Transverse colon (tissue), 3 donors: ENCODE measurements around the gene MDN1.

Experiments
- EP300 ChIP-seq: sonication (generic); formaldehyde crosslinking; IDR thresholded peaks from one replicate; pipeline ENCODE4 v1.6.1; 2017; ENCODE audit warnings: antibody characterized with exemption, low read depth
- TF ChIP-seq, protein P1 (sequence below), 5 experiments: fragments of 200-600 bp in 3 of 5; fragments of 450-650 bp in 2 of 5; sonication (generic) in 3 of 5; IDR thresholded peaks; 1 replicate in 2 of 5; 2 replicates in 3 of 5; pipeline ENCODE4 v1.5.1; 2016 to 2017; ENCODE audit warnings: antibody characterized with exemption in 5 of 5, inconsistent platforms in 3 of 5, mild to moderate bottlenecking in 2 of 5, moderate library complexity in 1 of 5

DNA sequence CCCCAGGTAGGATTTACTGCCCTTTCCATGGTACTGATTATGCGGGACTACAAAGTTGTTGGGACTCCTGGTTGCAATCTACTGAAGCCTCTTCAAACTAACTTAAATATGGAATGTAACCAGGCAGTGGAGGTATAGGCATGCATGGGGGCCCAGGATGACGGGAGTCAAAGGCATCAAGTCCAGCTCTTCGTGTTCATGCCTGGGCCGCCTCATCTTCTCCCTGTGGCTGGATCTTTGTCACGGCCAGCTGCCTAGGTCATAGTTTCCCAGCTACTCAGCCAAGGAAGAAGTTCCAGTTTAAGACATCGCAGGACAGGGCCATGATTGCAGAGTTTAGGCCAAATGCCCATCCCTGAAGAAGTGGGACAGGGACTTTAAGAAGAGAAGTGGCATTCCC is 201.6 kb downstream of the MDN1 start:
- TF ChIP-seq, protein P1, sequence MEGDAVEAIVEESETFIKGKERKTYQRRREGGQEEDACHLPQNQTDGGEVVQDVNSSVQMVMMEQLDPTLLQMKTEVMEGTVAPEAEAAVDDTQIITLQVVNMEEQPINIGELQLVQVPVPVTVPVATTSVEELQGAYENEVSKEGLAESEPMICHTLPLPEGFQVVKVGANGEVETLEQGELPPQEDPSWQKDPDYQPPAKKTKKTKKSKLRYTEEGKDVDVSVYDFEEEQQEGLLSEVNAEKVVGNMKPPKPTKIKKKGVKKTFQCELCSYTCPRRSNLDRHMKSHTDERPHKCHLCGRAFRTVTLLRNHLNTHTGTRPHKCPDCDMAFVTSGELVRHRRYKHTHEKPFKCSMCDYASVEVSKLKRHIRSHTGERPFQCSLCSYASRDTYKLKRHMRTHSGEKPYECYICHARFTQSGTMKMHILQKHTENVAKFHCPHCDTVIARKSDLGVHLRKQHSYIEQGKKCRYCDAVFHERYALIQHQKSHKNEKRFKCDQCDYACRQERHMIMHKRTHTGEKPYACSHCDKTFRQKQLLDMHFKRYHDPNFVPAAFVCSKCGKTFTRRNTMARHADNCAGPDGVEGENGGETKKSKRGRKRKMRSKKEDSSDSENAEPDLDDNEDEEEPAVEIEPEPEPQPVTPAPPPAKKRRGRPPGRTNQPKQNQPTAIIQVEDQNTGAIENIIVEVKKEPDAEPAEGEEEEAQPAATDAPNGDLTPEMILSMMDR (IDR thresholded peaks at IDR 0.05), result no peak
- no peak for TF ChIP-seq EP300
